GM06990 (cell line): ENCODE measurements around the gene SLC6A12.

Experiments used
- DNase-seq: peaks from one replicate; pipeline ENCODE4 v3.0.0-alpha.2; 2011; ENCODE audit not compliant: insufficient read length; ENCODE audit errors: extremely low read depth
- H3K27me3 ChIP-seq: replicated peaks from 2 replicates; pipeline ENCODE4 v1.6.0; 2011; ENCODE audit warnings: low read length; ENCODE audit not compliant: control insufficient read depth, insufficient read depth
- H3K36me3 ChIP-seq: 2 replicates; pipeline ENCODE4 v1.5.1; 2011; ENCODE audit warnings: low read length; ENCODE audit not compliant: control insufficient read depth, insufficient read depth
- H3K4me3 ChIP-seq: replicated peaks from 2 replicates; pipeline ENCODE4 v1.5.1; 2011; ENCODE audit warnings: low read depth, mild to moderate bottlenecking, control low read depth, low read length
- CTCF ChIP-seq: IDR thresholded peaks from 2 replicates; pipeline ENCODE4 v1.5.1; 2011; ENCODE audit warnings: low read length, control low read depth, mild to moderate bottlenecking, inconsistent platforms; ENCODE audit not compliant: insufficient read depth, poor library complexity, severe bottlenecking

The SLC6A12 gene

GRCh38 chr12:233615-233968, 19.6 kb upstream of the SLC6A12 start:
- TF ChIP-seq CTCF = no peak
- no peak for DNase-seq
- Histone ChIP-seq H3K4me3 (no peak overlapping the region), H3K36me3 (no peaks in the 10 kb centered on the region), H3K27me3 (no peaks in the 10 kb centered on the region; the same call in none of the 2 replicates)

- TF ChIP-seq CTCF = no peak
- Histone ChIP-seq H3K36me3 (no peaks in the 10 kb centered on the region), H3K4me3 (no peak overlapping the region), H3K27me3 (no peaks in the 10 kb centered on the region; the same call in none of the 2 replicates)
- DNase-seq = no peak
Measured at GRCh38 chr12:232731-233614, 19.0 kb upstream of the SLC6A12 start.

GRCh38 chr12:230925-231671, 17.1 kb upstream of the SLC6A12 start:
- Histone ChIP-seq H3K36me3 (no peaks in the 10 kb centered on the region), H3K4me3 (no peak overlapping the region), H3K27me3 (no peaks in the 10 kb centered on the region; the same call in none of the 2 replicates)
- TF ChIP-seq CTCF = no peak
- DNase-seq = no peak

GRCh38 chr12:229441-230191, 15.7 kb upstream of the SLC6A12 start:
- TF ChIP-seq CTCF = no peak
- Histone ChIP-seq H3K27me3 (no peaks in the 10 kb centered on the region; the same call in none of the 2 replicates), H3K36me3 (no peaks in the 10 kb centered on the region), H3K4me3 (no peak overlapping the region)
- no peak for DNase-seq

- no peak overlapping the region for H3K4me3 ChIP-seq
- TF ChIP-seq CTCF = no peak
- no peaks in the 10 kb centered on the region for H3K36me3 ChIP-seq
- no peak for DNase-seq
- H3K27me3 ChIP-seq = no peaks in the 10 kb centered on the region; the same call in none of the 2 replicates
Measured at GRCh38 chr12:228846-229200, 14.9 kb upstream of the SLC6A12 start.
